ENCODE measurements around the gene THSD4.

Gene THSD4

DNA sequence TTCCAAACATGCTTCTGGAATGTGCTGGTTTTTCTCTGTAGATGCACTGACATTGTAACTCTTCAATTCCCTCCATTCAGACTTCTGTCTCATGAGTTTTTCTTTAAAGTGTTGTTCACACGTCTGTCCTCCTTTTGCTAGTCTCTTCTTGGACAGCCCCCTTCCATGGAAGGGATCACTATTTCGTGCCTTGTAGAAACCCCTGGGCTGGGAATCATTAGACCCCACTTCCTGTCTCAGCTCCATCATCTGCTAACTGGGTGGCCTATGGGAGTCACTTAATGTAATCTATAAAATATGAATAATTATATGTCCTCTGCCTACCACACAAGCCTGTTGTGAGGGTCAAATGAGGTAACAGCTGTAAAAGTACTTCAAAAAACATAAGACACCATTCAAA, 110.6 kb downstream of the THSD4 start:
- no peak overlapping the region for H3K4me3 ChIP-seq (replicated peaks; ENCODE audit: low read depth, low read length)
- TF ChIP-seq, protein P1, sequence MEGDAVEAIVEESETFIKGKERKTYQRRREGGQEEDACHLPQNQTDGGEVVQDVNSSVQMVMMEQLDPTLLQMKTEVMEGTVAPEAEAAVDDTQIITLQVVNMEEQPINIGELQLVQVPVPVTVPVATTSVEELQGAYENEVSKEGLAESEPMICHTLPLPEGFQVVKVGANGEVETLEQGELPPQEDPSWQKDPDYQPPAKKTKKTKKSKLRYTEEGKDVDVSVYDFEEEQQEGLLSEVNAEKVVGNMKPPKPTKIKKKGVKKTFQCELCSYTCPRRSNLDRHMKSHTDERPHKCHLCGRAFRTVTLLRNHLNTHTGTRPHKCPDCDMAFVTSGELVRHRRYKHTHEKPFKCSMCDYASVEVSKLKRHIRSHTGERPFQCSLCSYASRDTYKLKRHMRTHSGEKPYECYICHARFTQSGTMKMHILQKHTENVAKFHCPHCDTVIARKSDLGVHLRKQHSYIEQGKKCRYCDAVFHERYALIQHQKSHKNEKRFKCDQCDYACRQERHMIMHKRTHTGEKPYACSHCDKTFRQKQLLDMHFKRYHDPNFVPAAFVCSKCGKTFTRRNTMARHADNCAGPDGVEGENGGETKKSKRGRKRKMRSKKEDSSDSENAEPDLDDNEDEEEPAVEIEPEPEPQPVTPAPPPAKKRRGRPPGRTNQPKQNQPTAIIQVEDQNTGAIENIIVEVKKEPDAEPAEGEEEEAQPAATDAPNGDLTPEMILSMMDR (IDR thresholded peaks at IDR 0.05; ENCODE audit: low read depth, low read length, missing control alignments) = no peak
- DNase-seq (ENCODE audit: extremely low read depth, low read depth) = no peak

DNA sequence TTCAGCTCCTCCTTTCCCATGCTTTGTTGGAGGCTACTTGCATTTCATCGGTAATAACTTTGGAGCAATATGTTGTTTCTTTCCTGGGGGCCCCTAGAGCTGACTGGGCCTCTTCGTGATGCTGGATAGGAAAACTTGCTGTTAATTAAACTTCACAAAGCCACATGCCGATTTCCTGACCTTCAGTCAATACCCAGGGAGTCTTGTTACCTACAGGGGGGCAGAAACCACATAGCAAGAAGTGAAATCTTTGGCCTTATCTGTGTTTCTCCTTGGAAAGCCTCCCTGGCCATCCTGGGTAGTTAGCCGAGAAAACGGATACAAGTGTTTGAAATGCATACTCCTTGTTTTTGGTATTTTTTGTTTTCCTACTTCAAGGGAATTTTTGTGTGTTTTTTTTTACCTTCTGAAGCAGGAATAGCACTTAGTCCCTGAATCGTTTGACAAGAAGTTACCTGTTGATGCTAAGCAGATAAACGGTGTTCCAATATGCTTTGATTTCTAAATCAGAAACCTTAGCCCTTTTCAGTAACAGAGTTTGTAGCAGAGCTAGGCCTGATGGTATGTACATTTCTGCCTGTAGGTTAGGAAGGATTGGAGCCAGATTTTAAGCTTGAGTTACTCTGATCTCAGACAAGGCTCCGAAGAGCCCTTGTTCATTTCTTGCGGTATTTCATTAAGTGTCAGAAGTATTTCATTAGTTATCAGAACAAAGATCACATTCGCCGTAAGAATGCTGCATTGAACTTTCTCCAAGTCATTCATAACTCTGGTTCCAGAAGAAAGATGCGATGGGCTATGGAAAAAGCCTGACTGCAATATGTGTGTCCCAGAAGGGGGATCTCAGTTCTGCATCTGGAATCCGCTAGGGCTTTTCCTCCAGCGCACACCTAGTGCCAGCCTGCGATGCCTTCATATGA, 111.5 kb downstream of the THSD4 start:
- no peak for DNase-seq (ENCODE audit: extremely low read depth, low read depth)
- TF ChIP-seq, protein P1 (IDR thresholded peaks at IDR 0.05; ENCODE audit: low read depth, low read length, missing control alignments) = no peak
- H3K4me3 ChIP-seq (replicated peaks; ENCODE audit: low read depth, low read length) = no peak overlapping the region

DNA sequence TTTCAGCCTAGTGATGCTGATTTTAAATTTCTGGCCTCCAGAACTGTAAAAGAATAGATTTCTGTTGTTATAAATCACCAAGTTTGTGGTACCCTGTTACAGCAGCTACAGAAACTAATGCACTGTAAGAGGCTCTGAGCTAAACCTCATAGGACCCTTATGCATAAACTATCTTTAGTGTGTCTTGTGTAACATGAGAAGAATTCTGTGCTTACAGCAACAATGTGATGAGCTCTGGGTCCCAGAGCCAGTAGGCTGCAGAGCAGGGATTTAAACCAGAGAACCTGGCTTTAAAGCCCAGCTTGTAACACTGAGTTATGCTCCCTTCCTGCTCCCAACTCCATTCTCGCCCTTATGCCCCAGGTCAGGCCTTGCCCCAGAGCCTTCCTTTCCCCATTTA, 113.1 kb downstream of the THSD4 start:
- no peak overlapping the region for H3K4me3 ChIP-seq (replicated peaks; ENCODE audit: low read depth, low read length)
- TF ChIP-seq, protein P1 (IDR thresholded peaks at IDR 0.05; ENCODE audit: low read depth, low read length, missing control alignments) = no peak
- DNase-seq (ENCODE audit: extremely low read depth, low read depth) = no peak

DNA sequence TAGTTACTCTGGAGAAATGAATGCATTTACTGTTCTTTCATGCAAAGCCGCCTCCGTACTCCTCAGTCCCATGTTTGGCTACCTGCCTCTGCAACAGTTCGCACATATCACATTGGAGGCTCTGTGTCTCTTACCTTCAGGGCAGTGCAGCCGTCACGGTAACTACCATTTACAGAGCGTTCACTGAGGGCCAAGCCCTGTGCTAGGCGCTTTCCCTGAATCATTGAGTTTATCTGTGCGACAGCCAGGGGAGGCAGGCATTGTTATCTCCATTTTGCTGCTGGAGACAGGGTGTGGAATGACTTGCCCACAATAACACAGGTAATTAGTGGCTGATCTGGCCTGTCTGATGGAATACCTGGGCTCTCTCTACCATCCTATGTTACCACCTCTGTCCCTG, 115.0 kb downstream of the THSD4 start:
- TF ChIP-seq, protein P1 (IDR thresholded peaks at IDR 0.05; ENCODE audit: low read depth, low read length, missing control alignments) = no peak
- no peak for DNase-seq (ENCODE audit: extremely low read depth, low read depth)
- H3K4me3 ChIP-seq (replicated peaks; ENCODE audit: low read depth, low read length) = no peak overlapping the region

DNA sequence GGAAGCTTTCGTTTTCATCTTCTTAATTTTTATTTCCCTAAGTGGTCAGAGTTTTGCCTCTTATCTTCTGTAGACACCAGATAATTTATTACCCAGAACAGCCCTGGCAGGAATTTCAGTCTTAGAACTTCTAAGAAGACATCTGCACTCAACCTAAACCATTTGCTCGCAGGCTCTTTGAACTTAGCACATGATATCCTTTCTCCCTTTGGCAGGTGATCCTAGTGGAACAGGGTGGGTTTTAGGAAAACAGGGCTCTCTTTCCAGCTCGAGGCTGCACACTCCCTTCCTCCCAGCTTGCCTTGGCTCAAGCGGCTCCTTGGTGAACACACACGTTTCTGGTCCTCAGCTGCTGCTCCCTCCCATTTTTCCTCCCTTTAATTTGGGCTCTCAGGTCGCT, 116.5 kb downstream of the THSD4 start:
- no peak for DNase-seq (ENCODE audit: extremely low read depth, low read depth)
- no peak overlapping the region for H3K4me3 ChIP-seq (replicated peaks; ENCODE audit: low read depth, low read length)
- TF ChIP-seq, protein P1 (IDR thresholded peaks at IDR 0.05; ENCODE audit: low read depth, low read length, missing control alignments) = no peak

DNA sequence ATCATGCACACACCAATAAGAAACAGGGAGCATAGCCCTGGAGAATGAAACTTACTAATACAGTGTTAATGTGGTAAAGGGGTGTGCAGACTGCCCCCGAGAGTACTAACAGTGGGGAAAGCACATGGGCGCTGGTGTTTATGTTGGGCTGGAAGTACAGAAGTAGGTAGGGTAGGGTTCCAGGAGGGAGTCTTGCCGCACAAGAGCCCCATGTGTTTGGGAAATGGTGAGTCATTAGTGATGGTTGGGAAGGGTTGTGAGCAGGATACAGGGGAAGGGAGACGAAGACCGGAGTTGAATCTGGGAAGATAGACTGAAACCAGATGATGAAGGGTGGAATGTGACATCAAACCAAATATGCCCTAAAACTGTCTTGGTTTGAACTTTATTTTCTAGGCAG, 117.1 kb downstream of the THSD4 start:
- no peak overlapping the region for H3K4me3 ChIP-seq (replicated peaks; ENCODE audit: low read depth, low read length)
- TF ChIP-seq, protein P1 (IDR thresholded peaks at IDR 0.05; ENCODE audit: low read depth, low read length, missing control alignments) = no peak
- peak; percentile 51 for DNase-seq (ENCODE audit: extremely low read depth, low read depth)
